ENCODE data around the gene UBE2O.
A peak's percentile ranks its signal among the peaks of the same experiment; 100 is the strongest.

The UBE2O gene

DNA sequence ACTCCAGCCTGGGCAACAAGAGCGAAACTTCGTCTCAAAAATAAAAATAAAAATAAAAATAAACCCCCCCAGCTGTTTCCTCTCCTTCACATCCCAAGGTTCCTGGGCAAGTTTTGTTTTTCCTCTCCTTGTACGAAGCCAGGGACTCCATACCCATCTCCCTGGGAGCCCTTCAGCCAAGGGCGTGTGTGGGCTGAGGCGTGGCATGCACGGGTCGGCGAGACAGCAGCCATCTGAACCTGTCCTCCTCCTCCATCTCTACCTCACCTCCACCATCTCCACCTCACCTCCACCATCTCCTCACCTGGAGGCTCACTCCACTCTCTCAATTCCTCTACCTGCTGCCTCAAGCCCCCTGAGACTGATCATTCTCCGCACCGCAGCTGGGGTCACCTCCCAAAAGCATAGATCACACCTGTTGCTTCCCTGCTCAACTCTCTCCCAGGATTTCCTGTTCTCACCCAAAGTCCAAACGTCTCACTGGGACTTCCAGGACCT, 31.3 kb upstream of the UBE2O start:
- no peak for DNase-seq (ENCODE audit: low spot score)

DNA sequence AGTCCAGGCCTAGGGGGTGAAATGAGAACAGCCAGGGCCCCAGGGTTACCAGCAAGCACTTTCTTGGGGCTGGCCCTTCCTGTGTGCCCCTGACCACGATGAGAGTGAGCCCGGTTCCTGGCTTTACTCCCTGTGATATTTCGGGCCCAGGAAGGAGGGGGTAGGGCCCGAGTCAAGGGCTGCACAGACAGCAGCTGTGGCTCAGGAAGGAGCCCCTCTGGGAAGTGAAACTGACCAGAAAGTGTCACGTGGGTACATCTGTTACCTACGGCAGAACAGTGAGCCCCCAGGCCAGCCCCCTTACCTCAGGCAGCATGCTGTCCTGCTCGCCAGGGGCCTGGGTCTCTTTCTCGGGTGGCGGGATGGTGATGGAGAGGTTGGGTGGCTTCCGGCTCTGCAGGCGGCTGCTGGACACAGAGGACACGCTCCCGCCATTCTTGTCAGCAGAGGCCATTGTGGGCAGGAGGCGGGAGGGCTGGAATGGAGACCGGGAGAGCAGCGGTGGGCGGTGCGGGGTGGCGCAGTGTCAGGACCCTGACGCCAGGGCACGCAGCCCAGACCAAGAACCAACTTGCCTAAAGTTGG, 28.2 kb upstream of the UBE2O start:
- DNase-seq (ENCODE audit: low spot score) = no peak

GRCh38 chr17:76480632-76481031, 27.7 kb upstream of the UBE2O start:
- no peak for DNase-seq (ENCODE audit: low spot score)

DNA sequence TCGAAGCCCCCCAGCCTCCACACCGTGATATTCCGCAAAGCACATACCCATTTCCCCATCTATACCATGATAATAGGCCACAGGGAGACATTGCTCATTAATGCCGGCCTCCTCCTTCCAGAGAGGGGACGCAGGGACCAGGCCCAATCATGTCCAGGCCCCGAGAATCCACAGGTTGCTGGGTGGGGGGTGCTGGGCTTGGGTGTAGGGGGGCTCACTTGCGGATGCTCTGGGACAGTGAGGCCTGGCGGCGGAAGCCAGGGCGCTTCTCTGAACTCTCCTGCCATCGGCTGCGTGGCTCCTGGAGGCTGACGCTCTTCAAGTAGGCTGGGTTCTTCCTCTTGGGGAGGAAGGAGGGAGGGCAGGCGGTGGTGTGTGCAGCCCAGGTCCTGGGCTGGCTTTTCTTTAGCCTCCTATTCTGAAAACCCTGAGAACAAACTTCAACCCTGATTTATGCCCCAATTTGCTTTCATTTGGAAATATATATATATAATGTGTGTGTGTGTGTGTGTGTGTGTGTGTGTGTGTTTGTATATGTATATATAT, 26.6 kb upstream of the UBE2O start:
- no peak for DNase-seq (ENCODE audit: low spot score)

GRCh38 chr17:76478730-76479514, 26.0 kb upstream of the UBE2O start:
- no peak for DNase-seq (ENCODE audit: low spot score)

DNA sequence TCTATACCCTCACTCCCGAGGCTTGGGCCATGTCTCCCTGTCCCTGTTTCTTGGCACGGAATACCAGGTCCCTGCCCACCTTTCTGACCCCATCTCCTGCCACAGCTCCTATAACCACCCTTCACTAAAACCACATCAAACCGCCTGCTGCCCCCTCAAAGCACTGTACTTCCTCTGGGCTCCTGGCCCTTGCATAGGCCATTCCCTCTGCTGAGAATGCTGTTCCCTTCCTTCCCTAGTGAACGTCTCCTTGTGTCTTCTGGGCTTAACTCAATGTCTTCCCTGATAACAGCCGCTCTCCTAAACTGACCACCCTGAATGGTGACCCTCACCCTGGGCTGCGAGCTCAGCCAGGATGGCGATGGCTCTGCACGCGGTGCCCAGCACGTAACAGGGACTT, 25.1 kb upstream of the UBE2O start:
- DNase-seq (ENCODE audit: low spot score) = no peak

- DNase-seq (ENCODE audit: low spot score) = no peak
These were observed 24.6 kb upstream of the UBE2O start for GRCh38 chr17:76477576-76477975.

GRCh38 chr17:76476736-76477135, 23.8 kb upstream of the UBE2O start:
- no peak for DNase-seq (ENCODE audit: low spot score)

- DNase-seq (ENCODE audit: low spot score) = no peak
These were observed 22.4 kb upstream of the UBE2O start for GRCh38 chr17:76475302-76475701.

DNA sequence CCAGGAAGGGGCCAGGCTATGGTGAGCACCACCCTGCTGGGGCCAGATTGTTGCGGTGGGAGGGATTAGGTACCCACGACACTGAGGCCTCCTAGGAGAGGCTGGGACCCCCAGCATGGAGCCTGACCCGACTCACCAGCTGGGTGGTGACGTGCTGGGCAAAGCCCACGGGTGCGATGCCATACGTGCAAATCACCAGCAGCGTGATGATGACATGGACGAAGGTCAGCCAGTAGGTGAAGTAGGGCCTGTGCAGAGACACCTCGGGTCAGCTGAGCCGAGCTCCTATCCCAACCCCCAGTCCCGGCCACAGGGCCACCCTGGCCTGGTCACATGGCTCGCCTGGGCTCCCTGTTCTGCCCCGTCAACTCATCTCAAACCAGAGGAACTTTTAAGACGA, 21.9 kb upstream of the UBE2O start:
- DNase-seq (ENCODE audit: low spot score) = no peak

DNA sequence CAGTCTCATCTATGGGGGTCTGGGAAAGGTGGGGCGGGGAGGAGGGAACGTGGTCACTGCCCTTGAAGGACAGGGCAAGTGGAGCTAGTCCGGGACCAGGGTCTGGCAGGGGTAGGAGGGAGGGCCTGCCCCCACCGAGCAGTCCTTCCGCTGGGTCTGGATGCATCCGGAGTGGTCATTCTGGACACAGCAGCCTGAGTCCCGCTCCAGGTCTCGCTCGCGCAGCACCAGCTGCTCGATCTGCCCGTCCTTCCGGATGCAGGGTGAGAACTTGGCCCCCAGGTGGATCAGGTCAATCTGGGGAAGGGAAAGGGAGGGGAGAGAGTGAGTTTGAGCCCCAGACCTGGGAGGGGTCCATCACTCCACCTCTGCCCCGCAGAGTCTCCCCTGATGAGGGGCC, 21.3 kb upstream of the UBE2O start:
- no peak for DNase-seq (ENCODE audit: low spot score)

DNA sequence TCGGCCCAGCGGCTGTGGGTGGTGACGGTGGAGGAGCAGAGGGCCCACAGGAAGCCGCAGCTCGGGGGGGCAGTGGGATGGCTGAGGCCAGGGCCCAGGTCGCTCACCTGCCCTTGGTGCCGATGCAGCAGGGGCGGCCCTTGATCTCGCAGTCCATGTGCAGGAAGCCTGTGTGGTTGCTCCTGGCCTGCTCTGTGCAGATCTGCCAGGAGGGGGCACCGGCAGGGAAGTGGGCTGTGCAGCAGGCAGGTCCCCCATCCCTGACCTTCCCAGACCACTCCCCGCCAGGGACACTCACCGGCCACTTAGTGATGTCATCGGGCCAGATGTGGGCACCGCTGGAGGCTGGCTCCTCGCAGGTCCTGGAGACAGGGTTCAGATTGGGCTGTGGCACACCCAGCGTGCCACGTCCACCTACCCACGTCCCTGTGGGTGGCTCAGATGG, 20.6 kb upstream of the UBE2O start:
- peak; percentile 68 for DNase-seq (ENCODE audit: low spot score)

DNA sequence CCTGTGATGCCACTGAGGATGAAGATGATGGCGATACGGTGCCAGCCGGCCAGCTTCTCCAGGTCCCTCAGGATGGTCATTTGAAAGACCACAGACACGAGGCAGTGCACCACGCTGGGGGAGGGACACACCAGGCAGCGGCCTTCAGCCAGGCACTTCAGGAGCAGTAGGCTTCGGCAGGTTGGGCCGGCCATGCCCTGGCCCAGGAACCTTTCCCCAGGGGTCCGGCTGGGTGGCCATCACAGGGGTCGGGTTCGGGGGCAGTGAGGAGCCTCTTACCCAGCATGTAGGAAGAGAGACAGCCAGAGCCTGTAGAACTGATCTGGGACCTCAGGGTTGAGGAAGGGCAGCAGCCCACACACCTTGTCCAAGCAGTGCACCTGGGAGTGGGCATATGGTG, 19.8 kb upstream of the UBE2O start:
- no peak for DNase-seq (ENCODE audit: low spot score)

DNA sequence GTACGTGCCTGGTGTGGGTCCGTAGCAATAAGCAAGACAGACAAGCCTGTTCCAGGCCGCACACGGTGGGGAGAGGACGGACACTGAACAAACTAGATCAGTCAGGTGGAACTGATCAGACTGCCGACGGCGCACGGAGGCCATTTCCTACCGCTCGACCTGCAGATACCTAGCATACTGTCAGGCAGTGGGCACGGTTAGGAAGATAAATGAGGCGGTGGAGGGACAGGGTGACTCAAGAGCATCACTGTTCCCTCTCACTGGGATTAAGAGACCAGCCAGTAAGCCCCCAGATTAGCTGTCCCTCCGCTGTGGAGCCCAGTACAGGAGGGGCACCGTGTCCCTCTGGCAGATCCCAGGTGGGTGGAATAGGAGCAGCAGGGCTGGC, 19.3 kb upstream of the UBE2O start:
- DNase-seq (ENCODE audit: low spot score) = no peak

- DNase-seq (ENCODE audit: low spot score) = no peak
These were observed 18.7 kb upstream of the UBE2O start for GRCh38 chr17:76471498-76472257.

DNA sequence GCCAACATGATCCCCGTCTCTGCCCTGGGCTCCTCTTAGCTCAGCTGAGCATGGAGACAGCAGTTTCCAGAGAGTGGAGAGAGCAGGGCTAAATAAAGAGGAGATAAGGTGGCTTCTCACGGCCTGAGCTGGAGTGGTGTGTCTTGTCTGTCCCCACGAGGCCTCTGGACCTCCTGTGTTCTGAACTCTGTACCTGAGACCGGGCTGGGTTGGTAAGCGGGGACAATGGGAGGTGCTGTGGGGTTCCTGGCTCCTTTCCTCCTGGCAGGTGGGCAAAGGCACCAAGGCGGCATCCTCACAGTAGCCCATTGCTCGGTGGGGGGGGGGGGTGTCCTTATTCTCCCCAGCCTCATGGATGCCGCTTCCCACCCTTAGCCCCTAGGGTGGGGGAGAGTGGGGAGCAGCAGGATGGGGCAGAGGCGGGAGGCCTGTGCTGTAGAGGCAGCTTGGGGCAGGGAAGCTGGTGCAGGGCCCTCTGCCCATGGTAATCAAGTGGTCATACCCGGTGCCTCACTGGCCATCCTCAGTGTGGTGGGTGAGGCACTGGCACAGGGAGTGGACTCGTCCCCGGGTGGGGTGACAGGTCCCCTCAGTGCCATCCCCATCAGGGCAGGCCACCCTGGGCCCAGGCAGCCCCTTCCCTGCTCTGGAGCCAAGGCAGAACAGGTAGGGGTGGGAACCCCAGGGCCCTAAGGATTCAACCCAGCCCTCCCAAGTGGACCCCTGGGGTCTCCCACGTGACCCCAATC, 17.2 kb upstream of the UBE2O start:
- no peak for DNase-seq (ENCODE audit: low spot score)

DNA sequence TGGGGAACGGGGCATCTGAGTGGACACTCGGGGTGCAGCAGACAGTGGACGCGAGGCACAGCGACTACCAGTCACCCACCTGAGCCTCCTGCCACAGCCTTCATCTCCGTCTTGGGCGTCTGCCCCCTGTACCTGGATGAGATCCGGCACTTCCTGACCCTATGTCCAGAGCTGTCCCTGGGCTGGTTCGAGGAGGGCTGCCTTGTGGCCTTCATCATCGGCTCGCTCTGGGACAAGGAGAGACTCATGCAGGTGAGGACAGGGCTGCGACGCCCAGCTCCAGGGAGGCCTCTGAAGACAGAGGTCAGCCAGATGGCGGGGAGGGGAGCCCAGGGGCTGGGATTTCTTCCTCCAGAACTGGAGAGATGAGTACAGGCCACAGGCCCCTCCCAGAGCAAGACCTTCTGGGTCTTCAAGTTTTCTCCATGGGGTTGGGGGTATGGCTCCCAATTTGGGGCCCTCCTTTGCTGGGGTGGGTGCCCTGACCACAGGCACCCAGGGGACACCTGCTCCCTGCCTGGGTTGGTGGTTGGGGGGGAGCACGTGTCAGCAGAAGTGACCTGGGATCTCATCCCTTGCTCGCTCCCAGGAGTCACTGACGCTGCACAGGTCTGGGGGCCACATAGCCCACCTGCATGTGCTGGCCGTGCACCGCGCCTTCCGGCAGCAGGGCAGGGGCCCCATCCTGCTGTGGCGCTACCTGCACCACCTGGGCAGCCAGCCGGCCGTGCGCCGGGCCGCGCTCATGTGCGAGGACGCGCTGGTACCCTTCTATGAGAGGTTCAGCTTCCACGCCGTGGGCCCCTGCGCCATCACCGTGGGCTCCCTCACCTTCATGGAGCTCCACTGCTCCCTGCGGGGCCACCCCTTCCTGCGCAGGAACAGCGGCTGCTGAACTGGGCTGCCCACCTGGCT, 16.4 kb upstream of the UBE2O start:
- DNase-seq (ENCODE audit: low spot score) = no peak

DNA sequence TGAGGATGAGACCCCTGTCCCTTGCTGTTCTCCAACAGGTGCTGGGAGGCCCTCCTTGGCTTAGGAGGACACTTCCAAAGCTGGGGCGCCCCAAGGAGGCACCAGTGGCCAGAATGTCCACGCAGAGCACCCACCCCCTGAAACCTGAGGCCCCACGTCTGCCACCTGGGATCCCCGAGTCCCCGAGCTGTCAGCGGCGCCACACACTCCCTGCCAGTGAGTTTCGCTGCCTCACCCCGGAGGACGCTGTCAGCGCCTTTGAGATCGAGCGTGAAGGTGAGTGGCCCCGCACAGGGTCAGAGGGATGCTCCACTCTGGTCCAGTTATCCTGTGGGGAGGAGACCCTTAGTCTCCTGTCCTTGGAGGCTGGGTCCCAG, 15.7 kb upstream of the UBE2O start:
- no peak for DNase-seq (ENCODE audit: low spot score)

GRCh38 chr17:76467809-76468633, 15.1 kb upstream of the UBE2O start:
- no peak for DNase-seq (ENCODE audit: low spot score)

GRCh38 chr17:76467366-76467765, 14.4 kb upstream of the UBE2O start, which contains the start of gene AANAT:
TSS of gene AANAT (plus strand) at chr17:76467603. CDS start at chr17:76468747, 1,144 bp downstream.
- DNase-seq (ENCODE audit: low spot score) = no peak
